HG02642 (cell line): ENCODE results near the gene MPV17L.
"Not testable (repeated sequence)": the region's sequence is repeated elsewhere in the genome, so short reads cannot be mapped to it uniquely, and the experiment has no call there.

Experiments
- ATAC-seq: cut with Tn5 transposase; IDR thresholded peaks from one replicate; pipeline ENCODE4 v1.9.1; 2021; ENCODE audit warnings: mild to moderate bottlenecking; ENCODE audit not compliant: unreplicated experiment, poor library complexity

Gene MPV17L

DNA sequence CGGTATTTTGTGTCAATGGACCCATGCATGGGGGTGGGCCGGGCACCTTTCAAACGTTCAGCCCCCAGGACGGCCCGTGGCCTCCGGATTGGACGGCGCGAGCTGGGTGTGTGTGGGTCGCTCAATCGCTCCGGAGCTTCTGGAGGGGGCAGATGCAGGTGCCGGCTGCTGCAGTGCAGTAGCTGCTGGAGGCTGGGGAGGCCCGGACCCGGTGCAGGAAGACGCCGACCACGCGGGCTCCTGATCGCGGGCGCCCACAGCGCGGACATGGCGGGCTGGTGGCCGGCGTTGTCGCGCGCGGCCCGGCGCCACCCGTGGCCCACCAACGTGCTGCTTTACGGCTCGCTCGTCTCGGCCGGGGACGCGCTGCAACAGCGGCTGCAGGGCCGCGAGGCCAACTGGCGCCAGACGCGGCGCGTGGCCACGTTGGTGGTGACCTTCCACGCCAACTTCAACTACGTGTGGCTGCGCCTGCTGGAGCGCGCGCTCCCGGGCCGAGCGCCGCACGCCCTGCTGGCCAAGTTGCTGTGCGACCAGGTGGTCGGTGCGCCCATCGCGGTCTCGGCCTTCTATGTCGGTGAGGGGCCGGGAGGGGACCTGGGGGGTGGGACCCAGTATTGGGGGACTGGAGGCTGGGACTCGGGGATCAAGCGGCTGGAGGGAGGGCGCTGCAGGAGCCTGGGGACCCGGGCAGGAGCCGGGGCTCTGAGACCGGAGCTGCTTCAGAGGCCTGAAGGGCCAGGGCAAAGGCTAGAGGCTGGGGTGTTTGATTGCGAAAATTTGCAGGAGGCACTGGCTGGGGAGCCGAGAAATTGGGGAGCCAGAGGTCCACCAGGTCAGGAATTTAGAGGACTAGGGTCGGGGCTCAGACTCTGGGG, at the start of gene MPV17L:
Gene MPV17L, plus strand, starts transcription at position 124 of the 878 bp plus-strand sequence. Its CDS starts 144 bp downstream, at position 268.
- not testable (repeated sequence) for ATAC-seq

DNA sequence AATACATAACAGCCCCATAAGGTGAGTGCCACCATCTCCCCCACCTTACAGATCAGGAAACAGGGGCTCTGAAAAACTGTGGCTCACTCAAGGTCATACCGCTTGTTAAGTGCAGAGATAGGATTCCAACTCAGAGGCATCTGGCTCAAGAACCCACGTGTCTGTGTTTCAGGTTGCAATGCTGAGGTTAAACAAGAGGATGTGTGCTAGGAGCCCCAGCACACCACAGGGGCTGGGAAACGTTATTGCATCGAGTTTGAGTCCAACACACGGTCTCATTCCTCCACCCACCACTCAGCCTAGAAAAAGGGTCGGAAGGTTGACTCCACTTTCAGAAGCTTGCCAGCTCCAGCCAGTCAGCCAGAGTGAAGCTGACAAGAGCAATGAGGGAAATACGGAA, 46.8 kb upstream of the MPV17L start:
- not testable (repeated sequence) for ATAC-seq

DNA sequence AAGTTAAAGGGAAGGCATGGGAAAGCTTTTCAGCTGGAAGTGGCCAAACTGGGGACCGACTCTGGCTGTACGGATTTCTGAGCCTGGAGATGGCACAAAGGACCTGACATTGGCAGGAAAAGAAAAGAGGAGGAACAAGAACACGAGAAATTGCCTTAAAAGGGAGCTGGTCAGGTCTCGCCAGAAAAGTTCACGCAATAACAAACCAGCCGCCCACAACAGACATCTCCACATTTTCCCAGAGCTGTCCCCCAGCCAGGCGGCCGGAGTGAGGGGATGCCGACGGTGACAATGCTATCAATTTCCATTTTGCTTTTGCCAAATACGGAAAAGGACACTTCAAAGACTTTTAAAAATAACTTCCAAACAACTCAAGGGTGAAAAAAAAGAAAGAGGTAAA, 44.3 kb upstream of the MPV17L start:
- not testable (repeated sequence) for ATAC-seq

DNA sequence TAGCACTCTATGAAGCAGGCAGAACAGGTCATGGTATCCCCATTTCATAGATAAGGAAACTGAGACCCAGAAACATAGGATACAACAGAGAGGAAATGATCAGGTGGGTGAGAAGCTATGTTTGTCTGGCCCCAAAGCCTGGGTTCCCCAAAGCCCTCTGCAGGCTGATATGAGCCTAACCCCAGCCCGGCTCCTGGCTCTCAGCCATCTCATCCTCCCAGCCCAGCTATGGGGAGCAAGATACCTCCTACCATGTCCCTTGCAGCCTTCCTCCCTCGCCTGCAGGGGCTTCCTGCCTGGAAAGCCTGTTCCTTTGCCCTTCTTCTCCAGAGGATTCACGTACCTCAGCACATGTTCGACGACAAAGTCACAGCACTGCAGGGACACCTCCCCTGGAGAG, 43.8 kb upstream of the MPV17L start:
- ATAC-seq, result not testable (repeated sequence)

DNA sequence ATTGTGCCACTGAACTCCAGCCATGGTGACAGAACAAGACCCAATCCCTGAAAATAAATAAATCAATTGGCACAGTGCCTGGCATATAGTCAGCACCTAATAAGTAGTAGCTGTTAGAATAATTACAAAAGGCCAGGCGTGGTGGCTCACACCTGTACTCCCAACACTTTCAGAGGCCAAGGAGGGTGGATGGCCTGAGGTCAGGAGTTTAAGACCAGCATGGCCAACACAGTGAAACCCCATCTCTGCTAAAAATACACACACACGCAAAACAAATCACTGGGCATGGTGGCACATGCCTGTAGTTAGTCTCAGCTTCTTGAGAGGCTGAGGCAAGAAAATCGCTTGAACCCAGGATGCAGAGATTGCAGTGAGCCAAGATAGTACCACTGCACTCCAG, 42.7 kb upstream of the MPV17L start:
- ATAC-seq, result not testable (repeated sequence)

DNA sequence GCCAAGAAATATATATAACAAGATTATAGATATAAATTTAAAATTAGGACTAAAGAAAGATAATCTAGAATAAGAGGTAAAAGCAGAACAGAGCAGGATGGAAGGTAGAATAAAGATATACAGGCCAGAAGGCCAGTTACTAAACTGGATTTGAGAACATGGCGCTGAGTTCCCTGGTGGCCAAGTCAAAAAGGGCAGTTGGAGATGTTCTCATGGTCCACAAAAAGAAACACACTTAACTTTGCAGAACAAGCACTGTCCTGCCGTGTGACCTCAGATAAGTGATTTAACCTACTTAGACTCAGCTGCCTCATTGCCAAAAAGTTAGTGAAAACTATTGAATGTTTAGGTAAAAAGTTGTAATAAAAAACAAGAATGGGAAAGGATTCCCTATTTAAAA, 40.7 kb upstream of the MPV17L start:
- not testable (repeated sequence) for ATAC-seq

DNA sequence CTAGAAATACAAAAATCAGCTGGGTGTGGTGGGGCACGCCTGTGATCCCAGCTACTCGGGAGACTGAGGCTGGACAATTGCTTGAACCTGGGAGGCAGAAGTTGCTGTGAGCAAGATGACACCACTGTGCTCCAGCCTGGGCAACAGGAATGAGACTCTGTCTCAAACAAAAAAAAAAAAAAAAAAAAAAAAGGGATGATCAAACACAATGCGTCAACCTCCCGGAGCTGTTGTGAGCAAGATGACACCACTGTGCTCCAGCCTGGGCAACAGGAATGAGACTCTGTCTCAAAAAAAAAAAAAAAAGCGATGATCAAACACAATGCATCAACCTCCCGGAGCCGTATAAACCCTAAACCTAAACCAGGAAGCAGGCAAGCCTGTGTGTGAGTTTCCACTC, 38.1 kb upstream of the MPV17L start:
- ATAC-seq, result not testable (repeated sequence)

DNA sequence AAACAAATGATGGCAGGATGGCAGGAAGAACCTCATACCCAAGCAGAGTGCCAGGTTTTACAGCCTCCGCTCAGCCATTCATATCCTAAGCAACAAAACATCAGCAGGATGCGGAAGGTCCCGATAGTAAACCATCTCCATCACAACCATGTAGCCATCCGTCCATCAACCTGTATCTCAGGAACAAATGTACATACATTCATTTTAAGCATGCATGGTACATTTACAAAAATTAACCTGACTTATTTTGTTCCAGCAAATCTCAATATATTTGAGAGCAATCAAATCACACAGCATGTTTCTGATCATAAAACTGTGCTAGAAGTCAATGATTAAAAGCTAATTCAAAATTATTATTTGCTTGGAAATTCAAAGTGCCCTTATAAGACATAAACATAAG, 17.4 kb upstream of the MPV17L start, which contains the start of gene NPIPA5:
Gene NPIPA5, minus strand, starts transcription at position 101 of the 400 bp plus-strand sequence. Its CDS starts 0 bp downstream, at position 101.
- not testable (repeated sequence) for ATAC-seq

DNA sequence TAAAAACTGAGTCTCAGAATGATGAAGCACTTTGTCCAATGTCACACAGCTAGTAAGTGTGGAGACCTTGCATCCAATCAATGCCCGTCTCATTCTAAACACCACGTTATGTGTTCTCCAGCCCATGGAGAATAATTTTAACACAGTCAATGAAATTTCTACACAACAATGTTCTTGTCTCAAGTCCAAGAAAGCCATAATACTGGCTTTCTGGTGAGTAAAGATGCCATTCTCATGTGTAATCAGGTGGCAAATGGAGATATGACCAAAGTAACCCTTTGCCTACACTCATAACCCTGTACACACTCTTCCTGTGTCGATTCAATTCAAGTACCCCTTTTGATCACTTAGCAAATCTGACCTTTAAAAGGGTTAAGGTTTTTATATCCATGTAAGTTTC, 12.7 kb upstream of the MPV17L start:
- ATAC-seq, result not testable (repeated sequence)

DNA sequence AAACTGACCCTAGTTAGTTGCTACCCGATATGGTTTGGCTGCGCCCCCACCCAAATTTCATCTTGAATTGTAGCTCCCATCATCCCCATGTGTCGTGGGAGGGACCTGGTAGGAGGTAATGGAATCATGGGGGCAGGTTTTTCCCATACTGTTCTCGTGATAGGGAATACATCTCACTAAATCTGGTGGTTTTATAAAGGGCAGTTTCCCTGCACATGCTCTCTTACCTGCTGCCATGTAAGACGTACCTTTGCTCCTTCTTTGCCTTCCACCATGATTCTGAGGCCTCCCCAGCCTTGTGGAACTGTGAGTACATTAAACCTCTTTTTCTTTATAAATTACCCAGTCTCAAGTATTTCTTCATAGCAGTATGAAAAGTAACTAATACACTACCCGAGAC, 7.5 kb upstream of the MPV17L start:
- ATAC-seq, result not testable (repeated sequence)

DNA sequence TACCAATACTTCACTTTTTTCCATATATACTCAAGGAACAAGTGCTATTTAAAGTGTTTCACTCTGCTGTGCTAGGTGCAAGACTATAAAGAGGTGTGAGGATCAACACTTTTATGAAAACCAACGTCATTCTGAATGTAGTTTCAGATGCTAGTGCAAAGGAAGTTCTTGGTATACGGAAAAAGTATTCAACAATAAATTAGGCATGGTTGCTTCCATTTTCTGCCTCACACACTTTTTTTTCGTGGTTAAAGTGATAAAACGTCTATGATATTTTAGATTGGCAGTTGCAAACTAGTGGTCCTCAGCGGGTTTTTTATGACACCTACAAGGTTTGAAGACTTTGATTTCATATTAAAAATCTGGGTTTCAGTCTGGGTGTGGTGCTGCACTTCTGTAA, 5.6 kb upstream of the MPV17L start:
- not testable (repeated sequence) for ATAC-seq

DNA sequence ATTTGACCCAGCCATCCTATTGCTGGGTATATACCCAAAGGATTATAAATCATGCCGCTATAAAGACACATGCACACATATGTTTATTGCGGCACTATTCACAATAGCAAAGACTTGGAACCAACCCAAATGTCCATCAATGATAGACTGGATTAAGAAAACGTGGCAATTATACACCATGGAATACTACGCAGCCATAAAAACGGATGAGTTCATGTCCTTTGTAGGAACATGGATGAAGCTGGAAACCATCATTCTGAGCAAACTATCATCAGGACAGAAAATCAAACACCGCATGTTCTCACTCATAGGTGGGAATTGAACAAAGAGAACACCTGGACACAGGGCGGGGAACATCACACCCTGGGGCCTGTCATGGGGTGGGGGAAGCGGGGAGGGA, 2.5 kb upstream of the MPV17L start:
- not testable (repeated sequence) for ATAC-seq

DNA sequence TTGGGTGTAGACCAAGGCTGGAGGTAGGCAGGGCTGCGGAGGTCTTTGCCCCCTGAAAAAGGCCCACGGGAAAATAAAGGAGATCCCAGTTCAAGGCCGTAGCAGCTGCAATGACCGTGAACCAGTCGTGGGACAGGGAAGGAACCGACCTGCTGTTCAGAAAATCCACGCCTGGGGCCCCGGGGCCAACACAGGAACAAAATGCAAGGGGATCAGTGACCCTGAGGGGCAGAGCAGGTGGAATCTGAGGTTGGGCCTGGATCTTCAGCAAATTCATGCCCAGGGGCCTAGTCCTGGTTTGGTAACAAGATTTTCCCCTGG, 915 bp downstream of the MPV17L start:
- not testable (repeated sequence) for ATAC-seq

DNA sequence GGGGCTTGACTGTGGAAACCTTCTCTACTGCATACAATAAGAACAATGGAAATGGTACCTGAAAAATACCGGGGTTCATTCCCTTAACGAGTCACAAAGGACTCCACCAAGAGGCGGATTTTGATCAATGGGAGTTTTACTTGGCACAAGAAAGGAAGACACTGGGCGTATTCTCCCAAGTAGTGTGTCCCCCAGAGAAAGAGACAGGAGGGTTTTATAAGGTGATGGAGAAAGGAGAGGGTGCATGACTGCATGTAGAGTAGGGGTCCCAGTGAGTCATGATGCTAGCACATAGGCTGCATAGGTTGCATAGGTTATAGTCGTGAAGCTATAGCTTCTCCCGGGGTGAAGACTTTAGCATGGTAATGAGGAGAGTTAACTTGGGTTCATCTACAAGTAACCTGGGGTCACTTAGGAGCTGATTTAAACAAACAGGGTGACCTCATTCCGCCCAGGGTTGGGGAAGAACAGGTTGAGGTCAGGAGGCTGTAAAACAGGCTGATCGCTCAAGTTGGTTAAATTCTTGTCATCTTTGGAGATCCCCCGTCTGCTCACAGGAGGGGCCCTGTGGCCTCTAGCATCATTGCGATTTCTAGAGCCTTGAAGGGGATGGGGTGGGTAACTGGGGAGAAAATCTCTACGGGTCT, 1.5 kb downstream of the MPV17L start:
- ATAC-seq, result no peak

DNA sequence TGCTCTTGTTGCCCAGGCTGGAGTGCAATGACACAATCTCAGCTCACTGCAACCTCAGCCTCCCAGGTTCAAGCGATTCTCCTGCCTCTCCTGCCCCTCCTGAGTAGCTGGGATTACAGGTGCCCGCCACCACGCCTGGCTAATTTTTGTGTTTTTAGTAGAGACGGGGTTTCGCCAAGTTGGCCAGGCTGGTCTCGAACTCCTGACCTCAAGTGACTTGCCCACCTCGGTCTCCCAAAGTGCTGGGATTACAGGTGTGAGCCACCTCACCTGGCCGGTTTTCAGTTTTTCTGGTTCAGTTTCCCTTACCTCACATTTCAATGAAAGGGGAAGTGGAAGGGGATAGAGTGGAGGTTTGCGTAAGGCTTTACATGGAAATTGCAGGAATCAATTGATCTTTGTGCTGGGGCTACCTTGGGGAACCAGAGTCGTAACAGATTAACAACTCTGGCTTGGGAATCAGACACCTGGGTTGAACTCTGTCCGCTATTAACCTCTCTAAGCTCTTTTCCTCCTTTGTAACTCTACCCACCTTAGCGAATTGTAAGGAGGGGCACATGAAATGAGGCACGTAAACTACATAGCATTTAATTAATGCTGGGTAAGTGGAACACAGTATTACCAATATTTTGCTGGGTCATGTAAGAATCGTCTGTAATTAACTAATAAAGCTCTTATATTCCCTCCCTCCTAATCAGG, 3.2 kb downstream of the MPV17L start:
- no peak for ATAC-seq

DNA sequence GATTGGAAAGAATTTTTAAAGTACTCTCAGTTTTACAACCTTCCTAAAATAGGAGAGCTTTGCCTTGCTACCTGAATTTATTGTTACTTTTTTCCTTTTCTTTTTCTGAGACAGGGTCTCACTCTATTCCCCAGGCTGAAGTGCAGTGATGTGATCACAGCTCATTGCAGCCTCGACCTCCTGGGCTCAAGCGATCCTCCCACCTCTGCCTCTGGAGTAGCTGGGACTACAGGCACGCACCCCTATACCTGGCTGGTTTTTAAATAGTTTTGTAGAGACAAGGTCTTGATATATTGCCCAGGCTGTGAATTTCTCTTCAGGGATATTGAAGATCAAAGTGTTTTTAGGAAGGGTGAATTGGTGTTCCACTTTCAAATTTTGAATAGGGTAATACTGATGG, 3.8 kb downstream of the MPV17L start:
- ATAC-seq, result no peak

DNA sequence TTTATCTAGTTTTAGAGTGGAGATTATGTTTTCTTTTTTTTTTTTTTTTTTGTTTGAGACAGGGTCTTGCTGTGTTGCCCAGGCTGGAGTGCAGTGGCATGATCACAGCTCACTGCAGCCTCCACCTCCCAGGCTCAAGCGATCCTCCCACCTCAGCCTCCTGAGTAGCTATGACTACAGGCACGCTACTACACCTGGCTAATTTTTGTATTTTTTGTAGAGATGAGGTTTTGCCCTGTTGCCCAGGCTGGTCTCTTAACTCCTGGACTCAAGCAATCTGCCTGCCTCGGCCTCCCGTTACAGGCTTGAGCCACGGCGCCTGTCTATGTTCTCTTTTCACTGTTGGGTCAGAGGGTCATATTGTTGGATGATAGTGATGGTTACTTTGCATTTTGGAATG, 4.8 kb downstream of the MPV17L start:
- ATAC-seq, result not testable (repeated sequence)

DNA sequence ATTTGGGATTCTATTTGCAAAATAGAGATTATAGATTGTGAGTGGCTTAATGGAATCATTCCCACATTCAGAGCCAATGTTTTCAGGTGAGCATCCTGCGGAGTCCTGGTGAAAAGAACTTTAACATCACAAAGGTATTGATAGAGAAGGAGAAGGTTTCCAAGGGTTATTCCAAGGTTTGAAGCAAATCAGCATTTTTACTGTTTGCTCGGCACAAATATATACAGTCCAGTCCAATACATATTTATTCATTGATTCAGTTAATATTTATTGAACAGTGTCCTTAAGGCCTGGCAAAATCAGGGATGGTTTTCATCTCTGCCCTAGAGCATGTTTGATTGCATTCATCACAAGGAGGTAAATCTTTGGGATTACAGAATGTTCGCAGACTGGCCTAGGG, 6.4 kb downstream of the MPV17L start:
- no peak for ATAC-seq

DNA sequence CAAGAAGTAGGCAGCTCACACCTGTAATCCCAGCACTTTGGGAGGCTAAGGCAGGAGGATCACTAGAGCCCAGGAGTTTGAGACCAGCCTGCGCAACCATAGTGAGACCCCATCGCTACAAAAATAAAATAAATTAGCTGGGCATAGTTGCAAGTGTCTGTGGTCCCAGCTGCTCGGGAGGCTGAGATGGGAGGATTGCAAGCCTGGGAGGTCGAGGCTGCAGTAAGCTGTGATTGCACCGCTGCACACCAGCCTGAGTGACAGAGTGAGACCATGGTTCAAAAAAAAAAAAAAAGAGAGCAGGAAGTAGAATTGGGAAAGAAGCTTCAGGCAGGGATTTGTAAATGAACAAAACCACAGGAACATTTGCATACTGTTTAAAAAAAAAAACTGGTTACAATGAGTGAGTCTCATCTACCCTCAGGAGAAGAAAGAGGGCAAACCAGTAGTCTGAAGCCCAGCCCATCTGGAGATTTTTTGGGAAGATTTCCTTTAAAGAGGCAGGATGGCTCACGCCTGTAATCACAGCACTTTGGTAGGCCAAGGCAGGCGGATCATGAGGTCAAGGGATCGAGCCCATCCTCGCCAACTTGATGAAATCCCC, 7.9 kb downstream of the MPV17L start:
- no peak for ATAC-seq

DNA sequence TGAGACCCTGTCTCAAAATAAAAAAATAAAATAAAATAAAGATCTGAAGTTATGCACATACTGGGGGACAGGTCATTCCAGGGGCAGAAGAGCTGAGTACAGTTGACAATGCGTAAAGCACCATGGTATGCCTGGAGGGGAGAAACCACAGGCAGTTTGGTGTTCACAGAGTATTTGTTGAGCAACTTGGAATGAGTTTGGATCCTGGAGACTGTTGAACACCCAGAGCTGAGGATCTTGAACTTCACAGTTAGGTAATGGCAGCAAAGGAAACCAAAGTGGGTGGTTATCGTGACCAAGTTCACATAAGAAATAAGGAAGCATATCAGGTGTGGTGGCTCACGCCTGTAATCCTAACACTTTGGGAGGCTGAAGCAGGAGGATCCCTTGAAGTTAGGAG, 8.5 kb downstream of the MPV17L start:
- ATAC-seq, result not testable (repeated sequence)

DNA sequence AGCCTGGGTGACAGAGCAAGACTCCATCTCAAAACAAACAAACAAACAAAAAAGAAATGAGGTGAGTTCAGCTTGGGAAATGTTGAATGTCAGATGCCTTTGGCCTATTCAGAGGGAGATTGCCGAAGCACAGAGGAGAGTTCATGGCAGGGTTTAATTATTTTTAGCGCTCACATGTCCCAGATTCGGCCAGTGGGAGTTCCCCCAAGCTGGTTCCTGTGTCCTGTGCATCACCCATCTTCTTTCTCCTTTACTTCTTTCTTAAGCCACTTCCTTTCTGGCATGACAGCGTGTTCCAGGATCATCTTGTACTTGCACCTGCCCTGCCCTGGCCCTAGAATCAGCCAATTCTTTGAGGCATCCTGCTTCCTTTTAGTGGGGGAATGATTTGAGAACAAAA, 9.2 kb downstream of the MPV17L start:
- ATAC-seq, result no peak
